KMS-11 (cell line): ENCODE results near the gene FAM170B.

Experiments
- H2AFZ ChIP-seq: fragments of 200-600 bp; sonication (generic); 2 replicates; pipeline ENCODE4 v1.6.1; 2016; ENCODE audit warnings: antibody characterized with exemption, mixed run types, low read depth
- H3K27ac ChIP-seq: fragments of 200-600 bp; sonication (generic); 2 replicates; pipeline ENCODE4 v1.6.1; 2016; ENCODE audit warnings: mild to moderate bottlenecking, mixed run types
- H3K27me3 ChIP-seq: fragments of 200-600 bp; sonication (generic); 2 replicates; pipeline ENCODE4 v1.6.1; 2017; ENCODE audit warnings: mild to moderate bottlenecking, low read depth, mixed run types, moderate library complexity; ENCODE audit not compliant: insufficient read depth
- H3K36me3 ChIP-seq: fragments of 200-600 bp; sonication (generic); 2 replicates; pipeline ENCODE4 v1.6.1; 2017; ENCODE audit warnings: mild to moderate bottlenecking, mixed run types; ENCODE audit not compliant: insufficient read depth
- H3K4me1 ChIP-seq: fragments of 200-600 bp; sonication (generic); 2 replicates; pipeline ENCODE4 v1.6.1; 2016; ENCODE audit warnings: mild to moderate bottlenecking, low read depth, mixed run types; ENCODE audit not compliant: poor library complexity, severe bottlenecking
- H3K4me2 ChIP-seq: fragments of 200-600 bp; sonication (generic); 2 replicates; pipeline ENCODE4 v1.7.0; 2016; ENCODE audit warnings: mild to moderate bottlenecking, mixed run types
- H3K4me3 ChIP-seq: fragments of 200-600 bp; sonication (generic); IDR thresholded peaks from 2 replicates; pipeline ENCODE4 v1.6.1; 2017; ENCODE audit warnings: low read depth, low read length, mixed read lengths; ENCODE audit not compliant: insufficient read depth
- H3K79me2 ChIP-seq: fragments of 200-600 bp; sonication (generic); 2 replicates; pipeline ENCODE4 v1.6.1; 2016; ENCODE audit warnings: low read depth, mixed run types; ENCODE audit not compliant: insufficient read depth
- H3K9ac ChIP-seq: fragments of 200-600 bp; sonication (generic); 2 replicates; pipeline ENCODE4 v1.6.1; 2016; ENCODE audit warnings: mild to moderate bottlenecking, mixed run types
- H4K20me1 ChIP-seq: fragments of 200-600 bp; sonication (generic); 2 replicates; pipeline ENCODE4 v1.6.1; 2016; ENCODE audit warnings: mild to moderate bottlenecking, mixed run types; ENCODE audit not compliant: insufficient read depth
- TF ChIP-seq, protein P1 (sequence below): fragments of 200-600 bp; sonication (generic); conservative IDR thresholded peaks from 2 replicates; pipeline ENCODE4 v1.6.1; 2017; ENCODE audit warnings: low read depth, mild to moderate bottlenecking, antibody characterized with exemption, low read length, moderate library complexity, mixed read lengths

FAM170B gene

DNA sequence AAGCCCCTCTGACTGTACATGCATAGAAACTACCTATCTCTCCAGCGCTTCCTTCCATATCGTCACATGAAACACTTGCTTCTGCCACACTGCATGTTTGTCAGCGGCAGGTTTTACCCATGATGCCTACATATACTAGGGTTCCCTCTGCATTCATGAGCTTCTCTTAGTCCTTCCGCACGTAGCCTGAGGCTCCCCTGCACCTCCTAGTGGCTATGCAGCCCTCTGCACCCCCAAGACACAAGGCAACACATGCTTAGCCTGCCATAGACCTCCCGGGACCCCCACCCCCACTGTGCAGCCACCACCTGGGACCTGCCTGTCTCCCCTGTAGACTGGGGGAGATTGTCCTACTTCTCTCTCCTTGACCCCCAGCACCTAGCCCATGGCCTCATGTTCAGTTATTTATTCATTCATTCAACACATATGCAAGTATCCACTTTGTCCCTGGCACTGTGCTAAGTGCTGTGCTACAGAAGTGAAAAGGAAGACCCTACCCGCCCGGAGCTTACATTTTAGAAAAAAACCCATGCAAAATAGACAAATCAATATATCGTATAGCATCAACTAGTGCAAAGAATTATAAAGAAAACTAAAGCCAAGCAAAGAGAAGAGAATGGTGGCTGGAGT, 30.9 kb upstream of the FAM170B start:
- no peak overlapping the region for H2AFZ ChIP-seq
- TF ChIP-seq, protein P1, sequence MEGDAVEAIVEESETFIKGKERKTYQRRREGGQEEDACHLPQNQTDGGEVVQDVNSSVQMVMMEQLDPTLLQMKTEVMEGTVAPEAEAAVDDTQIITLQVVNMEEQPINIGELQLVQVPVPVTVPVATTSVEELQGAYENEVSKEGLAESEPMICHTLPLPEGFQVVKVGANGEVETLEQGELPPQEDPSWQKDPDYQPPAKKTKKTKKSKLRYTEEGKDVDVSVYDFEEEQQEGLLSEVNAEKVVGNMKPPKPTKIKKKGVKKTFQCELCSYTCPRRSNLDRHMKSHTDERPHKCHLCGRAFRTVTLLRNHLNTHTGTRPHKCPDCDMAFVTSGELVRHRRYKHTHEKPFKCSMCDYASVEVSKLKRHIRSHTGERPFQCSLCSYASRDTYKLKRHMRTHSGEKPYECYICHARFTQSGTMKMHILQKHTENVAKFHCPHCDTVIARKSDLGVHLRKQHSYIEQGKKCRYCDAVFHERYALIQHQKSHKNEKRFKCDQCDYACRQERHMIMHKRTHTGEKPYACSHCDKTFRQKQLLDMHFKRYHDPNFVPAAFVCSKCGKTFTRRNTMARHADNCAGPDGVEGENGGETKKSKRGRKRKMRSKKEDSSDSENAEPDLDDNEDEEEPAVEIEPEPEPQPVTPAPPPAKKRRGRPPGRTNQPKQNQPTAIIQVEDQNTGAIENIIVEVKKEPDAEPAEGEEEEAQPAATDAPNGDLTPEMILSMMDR: peak; percentile 37; the same call in 1 of the 2 replicates
- H3K4me1 ChIP-seq: no peaks in the 10 kb centered on the region
- H3K27me3 ChIP-seq: no peaks in the 10 kb centered on the region
- no peak overlapping the region for H3K9ac ChIP-seq
- no peak overlapping the region for H3K27ac ChIP-seq
- no peaks in the 10 kb centered on the region for H4K20me1 ChIP-seq
- H3K36me3 ChIP-seq: no peaks in the 10 kb centered on the region
- no peak overlapping the region for H3K4me3 ChIP-seq
- no peaks in the 10 kb centered on the region for H3K79me2 ChIP-seq
- H3K4me2 ChIP-seq: no peak overlapping the region

DNA sequence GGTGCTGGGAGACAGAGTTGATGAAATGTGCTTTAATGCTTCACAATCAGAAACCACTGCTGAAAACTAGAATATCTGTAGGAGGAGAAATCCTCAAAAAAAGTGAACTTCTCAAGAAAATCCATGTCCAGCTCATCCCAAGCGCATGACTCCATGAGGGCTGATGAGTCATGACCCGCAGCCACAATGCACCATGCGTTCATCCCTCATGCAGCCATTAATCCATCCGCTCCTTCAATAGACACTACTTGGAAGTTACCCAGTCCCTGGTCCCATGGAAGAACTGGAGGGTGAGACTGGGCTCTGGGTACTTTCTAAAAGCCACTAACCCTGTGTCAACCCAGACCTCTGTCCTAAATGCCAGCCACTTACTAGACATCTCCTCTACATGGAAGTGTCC, 29.9 kb upstream of the FAM170B start:
- H3K36me3 ChIP-seq: no peaks in the 10 kb centered on the region
- no peak overlapping the region for H3K9ac ChIP-seq
- H3K4me1 ChIP-seq: no peaks in the 10 kb centered on the region
- H3K4me2 ChIP-seq: no peak overlapping the region
- H2AFZ ChIP-seq: no peak overlapping the region
- no peak overlapping the region for H3K27ac ChIP-seq
- H4K20me1 ChIP-seq: no peaks in the 10 kb centered on the region
- H3K27me3 ChIP-seq: no peaks in the 10 kb centered on the region
- H3K79me2 ChIP-seq: no peaks in the 10 kb centered on the region
- H3K4me3 ChIP-seq: no peak overlapping the region
- TF ChIP-seq, protein P1: no peak

DNA sequence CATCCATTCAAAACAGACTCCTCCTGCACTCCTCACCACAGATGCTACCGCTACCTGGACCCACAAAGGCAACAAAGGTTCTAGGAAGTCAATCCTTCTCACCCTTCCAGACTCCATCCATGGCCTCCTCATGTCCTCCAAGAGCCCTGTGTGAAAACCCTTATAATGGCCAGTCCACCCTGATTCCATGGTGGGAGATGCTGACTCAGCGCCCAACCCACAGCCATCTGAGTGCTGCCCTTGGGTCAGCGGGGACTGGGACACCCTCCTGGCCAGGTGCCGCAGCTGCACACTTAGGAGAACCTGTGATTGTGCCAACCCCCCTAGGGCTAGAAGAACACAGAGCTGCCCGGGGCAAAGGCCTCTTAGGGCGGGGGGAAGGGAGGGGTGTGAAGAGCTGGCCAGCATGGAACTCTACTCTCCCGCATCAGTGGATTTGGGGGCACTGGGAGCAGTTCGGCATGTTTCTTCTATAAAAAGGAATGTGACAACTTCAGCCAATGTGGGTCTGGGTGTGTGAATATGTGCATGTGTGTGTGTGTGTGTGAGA, 29.0 kb upstream of the FAM170B start:
- Histone ChIP-seq H4K20me1 (no peaks in the 10 kb centered on the region), H3K79me2 (no peaks in the 10 kb centered on the region), H3K9ac (no peak overlapping the region), H3K27ac (no peak overlapping the region), H3K36me3 (no peaks in the 10 kb centered on the region), H3K4me1 (no peaks in the 10 kb centered on the region), H3K27me3 (no peaks in the 10 kb centered on the region), H2AFZ (no peak overlapping the region), H3K4me3 (no peak overlapping the region), H3K4me2 (no peak overlapping the region)
- TF ChIP-seq, protein P1: no peak

GRCh38 chr10:49162063-49162462, 28.2 kb upstream of the FAM170B start:
- TF ChIP-seq, protein P1: no peak
- no peak overlapping the region for H2AFZ ChIP-seq
- H3K79me2 ChIP-seq: no peaks in the 10 kb centered on the region
- H3K27ac ChIP-seq: no peak overlapping the region
- no peaks in the 10 kb centered on the region for H3K4me1 ChIP-seq
- no peak overlapping the region for H3K4me3 ChIP-seq
- H3K27me3 ChIP-seq: no peaks in the 10 kb centered on the region
- no peak overlapping the region for H3K9ac ChIP-seq
- H4K20me1 ChIP-seq: no peaks in the 10 kb centered on the region
- no peak overlapping the region for H3K4me2 ChIP-seq
- H3K36me3 ChIP-seq: no peaks in the 10 kb centered on the region
